GM23338 (cell line): ENCODE measurements around the gene AOC3.

Source experiments
- CREB1 ChIP-seq: fragments of 250-450 bp; sonication (Bioruptor Pico); IDR thresholded peaks from 2 replicates; pipeline ENCODE4 v1.5.0; 2020; ENCODE audit warnings: low read depth, mild to moderate bottlenecking, moderate library complexity
- CTCF ChIP-seq, 2 experiments: fragments of 200-600 bp in 1 of 2; sonication (generic) in 1 of 2; conservative IDR thresholded peaks; 2 replicates each; pipeline versions ENCODE4 v1.5.1 to v1.6.1; 2016 to 2017; ENCODE audit warnings: antibody characterized with exemption in 2 of 2, low read depth in 2 of 2, mild to moderate bottlenecking in 2 of 2, moderate library complexity in 1 of 2
- EZH2 ChIP-seq: fragments of 200-600 bp; sonication (generic); IDR thresholded peaks from one replicate; pipeline ENCODE4 v1.8.0; 2017; ENCODE audit warnings: antibody characterized with exemption, mild to moderate bottlenecking, low read depth; ENCODE audit not compliant: unreplicated experiment
- EZH2phosphoT487 ChIP-seq: fragments of 200-600 bp; sonication (generic); IDR thresholded peaks from one replicate; pipeline ENCODE4 v1.8.1; 2018; ENCODE audit warnings: antibody characterized with exemption; ENCODE audit not compliant: unreplicated experiment
- JUNB ChIP-seq: IDR thresholded peaks from one replicate; pipeline ENCODE4 v1.6.1; 2016; ENCODE audit warnings: antibody characterized with exemption; ENCODE audit not compliant: unreplicated experiment
- NANOG ChIP-seq: IDR thresholded peaks from 2 replicates; pipeline ENCODE4 v1.6.1; 2016; ENCODE audit warnings: antibody characterized with exemption, borderline replicate concordance
- POLR2AphosphoS5 ChIP-seq: IDR thresholded peaks from 2 replicates; pipeline ENCODE4 v1.6.1; 2016; ENCODE audit warnings: antibody characterized with exemption, low read depth
- REST ChIP-seq: IDR thresholded peaks from one replicate; pipeline ENCODE4 v1.6.1; 2018; ENCODE audit warnings: antibody characterized with exemption; ENCODE audit not compliant: unreplicated experiment
- ZNF114 ChIP-seq: fragments of 250-450 bp; sonication (Bioruptor Pico); IDR thresholded peaks from 2 replicates; pipeline ENCODE4 v1.5.0; 2020; ENCODE audit warnings: mild to moderate bottlenecking, moderate library complexity

- TF ChIP-seq CTCF (conservative IDR thresholded peaks at IDR 0.05; ENCODE audit: low read depth in 2 of 2) (no peak), POLR2AphosphoS5 (no peak), REST (no peak), EZH2 (no peak), JUNB (no peak), ZNF114 (CRISPR knock-in tag) (no peak), EZH2phosphoT487 (no peak), CREB1 (CRISPR knock-in tag) (no peak), NANOG (no peak)
Observed at GRCh38 chr17:42849031-42849430, 2.0 kb upstream of the AOC3 start.
